ENCODE measurements around the gene PDPN.
A peak's percentile ranks its signal among the peaks of the same experiment; 100 is the strongest.

PDPN gene

DNA sequence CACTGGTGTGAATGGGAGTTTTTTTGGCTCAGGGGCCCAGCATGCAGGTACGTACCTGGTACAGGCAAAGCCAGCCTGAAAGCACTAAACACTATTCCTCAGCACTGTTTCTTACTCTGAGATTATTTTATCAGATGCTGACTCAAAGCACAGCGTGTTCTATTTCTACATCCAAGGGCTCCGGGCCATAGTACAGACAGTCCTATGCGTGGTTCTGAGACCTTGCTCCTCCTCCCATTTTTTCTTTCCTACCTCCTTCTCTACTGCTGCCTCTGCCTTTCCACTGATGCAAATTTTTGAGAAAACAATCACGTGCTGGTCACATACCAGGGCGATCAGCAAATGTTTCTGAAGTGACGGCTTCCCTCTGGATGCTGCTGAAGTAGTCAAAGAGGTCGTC lies 36.3 kb downstream of the PDPN start:
- no peak for DNase-seq

DNA sequence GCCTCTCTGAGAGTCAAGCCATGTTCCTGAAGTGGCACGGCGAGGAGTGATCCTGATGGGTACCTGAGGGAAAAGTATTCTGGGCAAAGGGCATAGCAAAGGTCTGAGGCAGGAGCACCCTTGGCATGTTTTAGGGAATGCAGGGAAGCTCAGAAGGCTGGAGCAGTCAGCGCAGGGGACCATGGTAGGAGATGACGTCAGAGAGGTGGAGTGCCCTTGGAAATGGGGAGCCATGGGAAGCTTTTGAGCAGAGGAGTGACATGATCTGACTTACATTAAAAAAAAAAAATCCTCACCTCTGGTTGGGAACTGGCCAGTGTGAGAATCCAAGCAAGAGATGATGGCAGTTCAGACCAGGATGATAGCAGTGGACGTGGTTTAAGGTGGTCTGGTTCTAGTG lies 37.2 kb downstream of the PDPN start:
- no peak for DNase-seq

GRCh38 chr1:13622446-13622845 lies 38.8 kb downstream of the PDPN start:
- no peak for DNase-seq

- no peak for DNase-seq
Observed at GRCh38 chr1:13623021-13623637, 39.5 kb downstream of the PDPN start.

DNA sequence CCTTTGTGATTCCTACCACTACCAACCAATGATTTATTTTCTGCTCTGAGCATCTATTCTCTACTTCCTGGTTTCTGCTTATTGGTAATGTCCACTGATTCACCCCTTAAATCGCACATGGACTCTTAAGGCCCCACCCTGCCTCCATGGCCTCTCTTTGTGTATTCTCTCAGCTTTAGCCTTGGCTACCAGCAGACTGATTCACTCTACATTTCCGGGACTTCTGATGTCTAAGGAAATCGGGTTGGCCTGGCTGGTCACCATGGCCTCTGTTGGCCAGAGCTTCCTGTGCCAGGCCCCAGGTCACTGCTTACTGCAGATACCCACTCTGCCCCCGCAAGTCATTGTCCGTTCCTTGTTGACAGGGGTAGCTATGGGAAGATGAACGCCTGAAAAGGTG lies 40.9 kb downstream of the PDPN start:
- DNase-seq, result no peak

DNA sequence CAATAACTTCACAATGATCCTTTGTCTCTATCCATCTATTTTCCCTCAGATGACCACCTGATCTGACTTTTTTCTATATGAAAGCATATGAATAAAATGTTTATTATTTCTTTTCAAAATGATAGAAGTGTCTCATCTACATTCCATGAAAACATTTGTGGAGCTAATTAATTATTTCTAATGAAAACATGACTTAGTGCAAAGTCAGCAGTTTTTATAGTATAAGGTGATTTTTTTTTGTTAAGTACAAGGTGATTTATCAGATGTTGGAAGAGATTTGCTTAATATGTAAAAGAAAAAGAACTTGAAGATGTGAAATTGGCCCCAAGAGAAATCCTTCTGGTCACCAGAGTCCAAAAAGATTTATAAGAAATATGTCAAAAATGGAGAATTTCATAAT lies 43.5 kb downstream of the PDPN start:
- no peak for DNase-seq

GRCh38 chr1:13628218-13628617 lies 44.6 kb downstream of the PDPN start:
- no peak for DNase-seq

- DNase-seq, result no peak
Observed at GRCh38 chr1:13628711-13629110, 45.1 kb downstream of the PDPN start.

DNA sequence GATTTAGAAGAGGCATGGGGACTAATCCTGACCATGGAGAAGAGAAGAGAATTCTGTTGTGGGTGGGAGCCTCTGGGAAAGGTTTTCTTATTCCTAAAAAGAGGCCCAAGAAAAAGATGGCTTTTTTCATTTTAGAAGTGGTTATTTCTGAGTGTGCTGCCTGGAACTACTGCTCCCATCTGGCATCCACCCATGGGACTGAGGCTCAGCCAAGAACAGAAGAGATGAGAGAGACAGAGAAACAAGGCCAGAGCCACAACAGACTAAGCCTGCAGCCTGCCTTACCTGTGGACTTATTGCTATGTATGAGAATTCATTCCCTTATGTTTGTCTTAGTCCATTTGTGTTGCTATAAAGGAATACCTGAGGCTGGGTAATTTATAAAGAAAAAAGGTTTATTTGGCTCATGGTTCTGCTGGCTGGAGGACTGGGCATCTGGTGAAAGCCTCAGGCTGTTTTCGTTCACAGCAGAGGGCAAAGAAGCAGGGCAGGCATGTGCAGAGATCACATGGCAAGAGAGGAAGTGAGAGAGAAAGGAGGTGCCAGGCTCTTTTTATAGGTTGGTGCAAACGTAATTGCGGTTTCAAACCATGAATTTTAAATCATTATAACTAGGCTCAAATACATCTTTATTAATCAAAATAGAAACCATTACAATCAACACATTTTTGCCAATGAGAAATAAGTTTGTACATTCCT lies 58.8 kb downstream of the PDPN start:
- peak; percentile 28 for DNase-seq

GRCh38 chr1:13643017-13643416 lies 59.4 kb downstream of the PDPN start:
- no peak for DNase-seq

GRCh38 chr1:13646521-13646920 lies 62.9 kb downstream of the PDPN start:
- DNase-seq, result no peak

DNA sequence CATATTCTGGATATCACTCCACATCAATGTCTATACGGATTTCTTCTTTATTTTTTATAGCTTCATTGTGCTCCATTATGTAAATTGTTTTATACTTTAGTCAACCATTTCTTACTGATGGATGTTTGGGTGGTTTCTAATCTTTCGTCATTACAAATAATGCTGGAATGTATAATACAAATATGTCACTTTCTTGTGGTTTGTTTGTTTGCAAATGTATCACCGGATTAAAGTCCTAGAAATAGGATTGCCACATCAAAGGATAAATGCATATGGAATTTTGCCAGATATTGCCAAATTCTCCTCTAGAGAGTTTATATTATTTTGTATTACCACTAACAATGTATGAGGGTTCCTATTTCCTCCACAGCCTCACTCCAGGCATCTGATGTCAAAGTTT lies 67.6 kb downstream of the PDPN start:
- DNase-seq, result no peak

GRCh38 chr1:13652238-13652637 lies 68.6 kb downstream of the PDPN start:
- DNase-seq, result no peak

- DNase-seq, result no peak
Observed at GRCh38 chr1:13661539-13661938, 77.9 kb downstream of the PDPN start.

DNA sequence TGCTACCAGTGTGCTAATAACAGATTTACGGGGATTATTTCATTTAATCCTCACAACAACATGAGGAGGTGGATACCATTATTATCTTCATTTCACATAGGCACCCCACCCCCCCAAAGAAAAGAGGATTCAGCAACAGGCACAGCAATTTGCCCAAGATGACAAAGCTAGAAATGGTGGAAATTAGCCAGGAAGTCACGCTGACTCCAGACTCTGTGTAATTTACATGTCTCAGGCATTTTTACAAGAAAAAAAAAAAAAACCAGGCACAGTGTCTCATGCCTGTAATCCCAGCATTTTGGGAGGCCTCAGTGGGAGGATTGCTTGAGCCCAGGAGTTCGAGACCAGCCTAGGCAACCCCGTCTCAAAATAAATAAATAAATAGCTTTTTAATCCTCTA lies 78.9 kb downstream of the PDPN start:
- no peak for DNase-seq

DNA sequence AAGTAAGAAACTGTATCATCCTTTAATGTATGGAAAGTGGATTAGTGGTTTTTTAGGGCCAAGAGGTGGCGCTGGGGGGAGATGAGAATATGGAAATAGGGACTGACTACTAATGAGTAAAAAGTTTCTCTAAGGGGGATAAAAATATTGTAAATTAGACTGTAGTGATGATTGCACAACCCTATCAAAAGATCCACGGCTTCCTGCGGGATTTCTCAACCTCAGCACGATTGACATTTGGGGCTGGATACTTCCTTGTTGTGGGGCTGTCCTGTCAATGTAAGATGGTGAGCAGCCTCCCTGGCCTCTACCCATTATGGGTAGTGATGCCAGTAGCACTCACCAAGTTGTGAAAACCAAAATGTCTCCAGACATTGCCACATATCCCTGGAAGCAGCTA lies 80.3 kb downstream of the PDPN start:
- DNase-seq, result no peak

GRCh38 chr1:13664451-13664850 lies 80.8 kb downstream of the PDPN start:
- no peak for DNase-seq

DNA sequence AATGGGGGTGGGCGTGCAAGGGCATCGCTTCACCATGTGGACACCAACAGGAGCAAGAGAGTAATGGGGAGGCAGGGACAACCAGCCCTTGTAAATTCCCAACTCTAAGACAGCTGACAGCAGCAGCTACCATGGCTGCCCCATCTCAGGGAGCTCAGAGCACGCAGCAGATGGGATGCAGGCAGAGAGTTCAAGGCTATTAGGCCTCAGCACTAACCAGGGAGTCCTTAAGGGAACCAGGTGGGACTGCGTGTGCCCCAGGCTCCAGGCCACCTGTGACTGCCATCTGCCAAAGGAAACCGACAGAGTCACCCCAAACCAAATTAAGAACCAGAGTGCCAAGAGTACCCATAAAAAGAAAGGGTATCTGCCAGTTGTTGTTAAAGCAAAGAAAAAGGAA lies 82.7 kb downstream of the PDPN start:
- DNase-seq, result no peak

Measured in CD4-positive, alpha-beta T cell treated with Interleukin-15 for 1 hour (primary cell).